EH (cell line): ENCODE measurements around the gene ACSS3.
A peak's percentile ranks its signal among the peaks of the same experiment; 100 is the strongest.
"Not testable (repeated sequence)": the region's sequence is repeated elsewhere in the genome, so short reads cannot be mapped to it uniquely, and the experiment has no call there.

ENCODE experiments used
- DNase-seq: peaks from one replicate; pipeline ENCODE4 v3.0.0-alpha.2; 2015; ENCODE audit warnings: low read depth

The ACSS3 gene

GRCh38 chr12:81167694-81168093, 89.8 kb downstream of the ACSS3 start:
- peak; percentile 54 for DNase-seq

GRCh38 chr12:81168445-81168844, 90.6 kb downstream of the ACSS3 start:
- DNase-seq: no peak

GRCh38 chr12:81170072-81170471, 92.2 kb downstream of the ACSS3 start:
- DNase-seq: peak; percentile 38

GRCh38 chr12:81172851-81173250, 95.0 kb downstream of the ACSS3 start:
- no peak for DNase-seq

GRCh38 chr12:81174664-81175063, 96.8 kb downstream of the ACSS3 start:
- no peak for DNase-seq

GRCh38 chr12:81176796-81177195, 98.9 kb downstream of the ACSS3 start:
- DNase-seq: no peak

- DNase-seq: no peak
These were observed 103.8 kb downstream of the ACSS3 start for GRCh38 chr12:81181691-81182090.

- no peak for DNase-seq
These were observed 109.8 kb downstream of the ACSS3 start for GRCh38 chr12:81187686-81188085.

- no peak for DNase-seq
These were observed 118.7 kb downstream of the ACSS3 start for GRCh38 chr12:81196595-81196994.

GRCh38 chr12:81200561-81200960, 122.7 kb downstream of the ACSS3 start:
- DNase-seq: not testable (repeated sequence)

- DNase-seq: no peak
These were observed 125.9 kb downstream of the ACSS3 start for GRCh38 chr12:81203671-81204204.

- no peak for DNase-seq
These were observed 127.5 kb downstream of the ACSS3 start for GRCh38 chr12:81205416-81205815.

GRCh38 chr12:81206429-81206828, 128.6 kb downstream of the ACSS3 start:
- DNase-seq: no peak

- no peak for DNase-seq
These were observed 129.3 kb downstream of the ACSS3 start for GRCh38 chr12:81207173-81207572.

GRCh38 chr12:81207664-81208063, 129.8 kb downstream of the ACSS3 start:
- no peak for DNase-seq

- no peak for DNase-seq
These were observed 130.5 kb downstream of the ACSS3 start for GRCh38 chr12:81208187-81208911.

GRCh38 chr12:81209012-81209411, 131.1 kb downstream of the ACSS3 start:
- peak; percentile 37 for DNase-seq

- DNase-seq: peak; percentile 62
These were observed 131.9 kb downstream of the ACSS3 start for GRCh38 chr12:81209772-81210225.

- no peak for DNase-seq
These were observed 133.4 kb downstream of the ACSS3 start for GRCh38 chr12:81211306-81211705.

- no peak for DNase-seq
These were observed 135.3 kb downstream of the ACSS3 start for GRCh38 chr12:81212996-81213696.

- no peak for DNase-seq
These were observed 138.9 kb downstream of the ACSS3 start for GRCh38 chr12:81216739-81217138.

GRCh38 chr12:81221681-81222080, 143.8 kb downstream of the ACSS3 start:
- DNase-seq: no peak
